GM21528 (cell line): ENCODE measurements around the gene KDELR1.
"Not testable (repeated sequence)": the region's sequence is repeated elsewhere in the genome, so short reads cannot be mapped to it uniquely, and the experiment has no call there.

Source experiments
- ATAC-seq: cut with Tn5 transposase; IDR thresholded peaks from one replicate; pipeline ENCODE4 v1.9.1; 2021; ENCODE audit warnings: mild to moderate bottlenecking, moderate library complexity; ENCODE audit not compliant: unreplicated experiment, low FRiP score

Gene KDELR1

DNA sequence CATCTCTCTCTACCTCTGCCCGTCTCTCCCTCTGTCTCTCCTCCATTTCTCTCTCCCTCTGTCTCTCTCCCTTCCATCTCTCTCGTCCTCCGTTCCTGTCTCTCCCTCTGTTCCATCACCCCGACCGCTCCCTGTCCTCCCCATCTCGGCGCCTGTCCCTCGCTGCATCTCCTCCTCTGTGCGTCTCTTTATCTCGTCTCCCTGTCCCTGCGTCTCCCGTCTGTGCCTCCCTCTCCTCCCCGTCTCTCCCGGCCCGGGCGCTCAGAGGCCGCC lies 6.7 kb upstream of the KDELR1 start:
- no peak for ATAC-seq

DNA sequence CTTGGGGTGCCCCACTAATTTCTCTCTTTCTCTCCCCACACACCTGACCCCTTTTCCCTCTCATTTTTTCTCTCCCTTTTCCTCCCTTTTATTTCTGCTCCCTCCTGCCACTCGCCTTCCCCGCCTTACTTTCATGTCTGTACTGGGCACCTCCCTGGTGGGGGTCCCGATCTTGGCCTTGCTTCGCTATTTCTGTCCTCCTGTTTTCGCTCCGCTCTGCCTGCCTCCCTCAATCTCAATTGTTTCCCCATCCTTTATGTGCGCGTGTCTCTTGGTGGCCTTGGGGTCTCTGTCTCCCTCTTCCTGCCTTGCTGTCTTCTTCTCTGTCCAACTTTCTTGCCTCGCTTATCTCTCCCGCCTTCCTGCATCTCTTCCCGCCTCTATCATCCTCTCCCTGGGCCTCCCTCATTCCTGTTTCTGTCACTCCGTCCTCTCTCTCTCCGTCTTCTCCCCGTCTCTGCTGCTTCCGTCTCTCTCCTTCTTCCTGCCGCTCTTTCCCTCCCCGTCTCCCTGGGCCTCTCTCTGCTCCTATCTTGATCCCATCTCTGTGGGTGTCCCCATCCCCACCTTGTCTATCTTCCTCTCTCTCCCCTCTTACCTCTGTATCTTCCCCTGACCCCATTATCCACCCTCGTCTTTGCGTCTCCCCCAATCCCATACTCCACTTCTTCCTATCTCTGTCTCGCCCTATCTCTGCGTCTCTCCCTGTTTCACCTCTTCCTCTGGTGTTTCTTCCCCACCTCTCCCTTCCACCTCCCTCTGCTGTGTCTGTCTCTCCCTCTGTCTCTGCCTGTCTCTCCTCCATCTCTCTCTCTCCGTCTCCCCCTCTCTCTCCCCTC lies 6.1 kb upstream of the KDELR1 start:
- ATAC-seq = no peak

DNA sequence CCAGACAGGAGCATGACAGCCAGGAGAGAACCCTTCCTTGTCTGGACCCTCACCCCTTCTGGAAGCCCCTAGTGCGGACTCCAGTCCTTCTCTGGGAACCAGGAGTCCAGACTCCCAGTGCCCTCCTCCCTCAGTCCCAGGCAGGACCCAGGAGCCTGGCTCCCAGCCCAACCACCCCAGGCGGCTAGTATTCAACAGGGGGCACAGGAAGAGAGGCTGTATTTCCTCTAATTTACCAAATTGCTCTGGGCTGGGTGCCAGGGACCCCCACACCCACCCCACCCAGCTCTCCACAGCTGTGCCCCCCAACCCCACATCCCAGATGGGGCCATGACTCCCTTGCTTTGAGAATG lies 5.4 kb upstream of the KDELR1 start:
- no peak for ATAC-seq

DNA sequence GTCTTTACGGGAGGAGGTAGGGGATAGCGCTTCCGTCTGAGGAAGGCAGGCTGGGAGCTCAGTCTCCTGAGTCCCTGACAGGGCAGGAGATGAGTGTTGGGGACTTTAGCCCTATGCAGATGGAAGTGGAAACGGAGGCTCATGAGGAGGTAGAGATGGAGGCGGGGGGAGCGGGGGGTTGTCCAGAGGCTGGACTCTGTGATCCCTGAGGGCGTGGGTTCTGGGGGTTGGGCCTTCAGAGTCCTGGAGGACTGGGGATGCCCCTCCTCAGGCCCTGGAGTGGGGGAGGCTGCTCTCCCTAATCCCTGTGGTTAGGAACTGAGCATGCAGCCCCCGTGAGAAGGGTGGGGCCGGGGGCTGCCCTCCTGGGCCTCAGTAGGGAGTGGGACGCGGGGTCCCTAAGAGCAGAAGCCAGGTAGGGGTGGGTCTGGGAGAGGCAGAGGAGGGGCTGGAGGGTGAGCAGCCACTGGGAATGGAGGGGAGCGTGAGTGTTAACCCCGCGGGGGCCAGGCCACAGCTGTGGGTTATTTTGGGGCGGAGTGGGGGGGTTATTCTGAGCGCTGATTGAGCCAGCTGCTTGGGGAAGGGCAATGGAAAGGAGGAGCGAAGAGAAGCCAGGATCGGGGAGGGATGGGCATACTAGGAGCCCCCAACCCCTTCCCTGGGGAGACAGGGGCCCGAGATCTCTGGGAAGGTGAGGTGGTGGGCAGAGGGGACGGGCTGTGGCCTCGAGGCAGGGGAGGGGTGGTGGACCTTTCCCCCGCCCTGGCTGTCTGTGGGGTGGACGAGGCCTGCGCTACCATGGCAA lies 4.9 kb upstream of the KDELR1 start:
- no peak for ATAC-seq

DNA sequence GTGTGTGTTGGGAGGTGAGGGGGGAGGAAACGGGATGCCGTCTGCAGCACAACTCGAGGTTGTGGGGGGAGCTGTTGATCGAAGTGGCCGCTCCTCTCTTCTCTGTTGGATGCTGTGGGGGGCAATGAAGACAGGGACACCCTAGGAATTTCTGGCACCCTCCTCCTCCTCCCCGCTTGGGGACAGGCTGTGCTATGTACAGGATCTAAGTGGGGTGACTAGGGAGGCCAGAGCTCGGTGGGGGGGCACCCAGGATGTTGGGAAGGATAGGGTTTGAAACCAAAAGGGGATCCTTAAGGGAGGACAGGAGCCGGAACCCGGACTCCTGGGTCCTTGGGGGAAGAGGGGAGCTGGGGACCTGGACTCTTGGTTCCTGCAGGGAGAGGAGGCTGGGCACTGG lies 4.1 kb upstream of the KDELR1 start:
- no peak for ATAC-seq

DNA sequence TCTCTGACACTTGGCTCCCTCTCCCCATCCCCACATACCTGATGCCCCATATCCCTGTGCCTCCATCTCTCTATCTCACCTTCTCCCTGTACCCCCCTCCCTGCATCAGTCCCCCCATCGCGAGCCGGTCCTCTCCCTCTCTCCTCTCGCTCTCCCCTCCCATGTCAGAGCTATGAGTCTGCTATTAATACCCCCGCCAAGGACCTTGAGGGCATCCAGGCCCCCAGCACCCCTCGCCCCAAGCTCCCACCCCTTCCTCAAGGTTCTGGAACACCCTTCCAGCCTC lies 3.8 kb upstream of the KDELR1 start:
- ATAC-seq = no peak

DNA sequence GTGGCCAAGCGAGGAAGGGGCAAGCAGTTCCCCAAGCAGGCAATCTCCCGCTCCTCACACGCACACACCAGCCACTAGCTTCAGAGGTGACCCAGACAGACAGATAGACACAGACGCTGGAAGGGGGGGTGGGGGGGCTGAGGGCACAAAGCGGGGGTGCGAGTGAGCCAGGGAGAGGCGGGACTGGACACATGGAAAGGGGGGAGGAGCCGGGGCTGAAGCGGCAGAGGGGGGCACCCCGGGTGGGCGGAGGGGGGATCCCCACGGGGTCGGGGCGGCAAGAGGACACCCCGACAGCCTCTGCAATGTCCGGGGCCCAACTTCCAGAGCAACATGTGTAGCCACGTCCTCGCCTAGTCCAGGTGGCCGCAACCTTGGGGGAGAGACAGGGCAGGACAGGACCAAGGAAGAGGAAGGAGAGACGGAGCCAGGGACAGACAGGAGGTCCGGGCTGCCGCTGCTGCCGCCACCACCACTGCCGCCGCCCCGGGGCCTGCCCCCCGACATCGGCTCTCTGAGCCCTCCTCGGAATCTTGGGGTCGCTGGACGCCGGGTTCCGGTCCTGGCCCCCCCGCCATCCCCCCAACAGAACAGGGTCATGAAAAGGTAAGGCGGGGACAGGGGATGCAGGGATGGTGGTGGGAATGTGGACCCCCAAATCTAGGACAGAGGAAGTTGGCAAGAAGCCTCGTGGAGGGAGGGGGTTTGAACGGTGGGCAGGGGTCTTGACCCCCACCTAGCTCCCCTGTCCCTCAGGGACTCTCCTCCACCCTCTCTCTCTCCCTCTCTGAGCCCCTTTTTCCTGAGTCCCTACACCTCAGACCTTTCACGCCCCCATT lies 3.2 kb upstream of the KDELR1 start:
- ATAC-seq = no peak

DNA sequence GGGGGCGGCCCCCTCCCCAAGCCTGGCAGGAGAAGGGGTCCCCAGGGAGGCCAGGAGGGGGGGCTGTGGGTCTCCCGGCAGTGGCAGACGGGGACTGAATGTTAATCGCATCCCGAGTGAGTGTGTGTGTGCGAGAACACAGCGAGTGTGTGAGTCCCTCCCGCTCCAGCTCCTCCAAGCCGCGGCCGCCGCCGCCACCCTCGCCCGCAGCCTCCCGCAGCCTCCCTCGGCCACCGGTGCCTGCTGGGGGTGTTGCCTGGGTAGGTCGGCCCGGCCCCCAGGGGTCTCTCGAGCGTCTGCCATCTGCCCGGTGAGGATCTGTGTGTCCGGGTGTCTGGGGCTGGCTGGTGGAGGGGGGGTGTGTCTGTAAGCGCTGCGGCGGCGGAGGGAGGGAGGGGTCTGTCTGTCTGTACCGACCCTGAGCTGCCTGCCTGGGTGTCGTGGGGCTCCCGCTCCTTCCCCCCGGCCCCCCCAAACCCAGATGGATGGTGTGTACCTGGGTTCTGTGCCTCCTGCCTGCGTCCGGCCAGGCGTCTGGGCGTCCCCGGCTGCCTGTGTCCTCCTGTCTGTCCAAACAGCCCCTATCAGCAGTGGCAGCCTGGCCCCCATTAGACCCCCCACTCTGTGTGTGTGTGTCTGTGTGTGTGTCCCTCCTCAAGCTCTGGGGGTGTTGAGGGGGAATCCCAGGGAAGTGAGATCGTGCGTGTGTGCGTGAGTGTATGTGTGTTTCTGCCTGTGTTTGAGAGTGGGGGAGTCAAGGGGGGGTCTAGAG lies 2.4 kb upstream of the KDELR1 start, which contains the start of gene GRIN2D:
TSS of gene GRIN2D (plus strand) at position 110 of the 772 bp plus-strand sequence. CDS start 4,725 bp downstream, outside the sequence.
- no peak for ATAC-seq

DNA sequence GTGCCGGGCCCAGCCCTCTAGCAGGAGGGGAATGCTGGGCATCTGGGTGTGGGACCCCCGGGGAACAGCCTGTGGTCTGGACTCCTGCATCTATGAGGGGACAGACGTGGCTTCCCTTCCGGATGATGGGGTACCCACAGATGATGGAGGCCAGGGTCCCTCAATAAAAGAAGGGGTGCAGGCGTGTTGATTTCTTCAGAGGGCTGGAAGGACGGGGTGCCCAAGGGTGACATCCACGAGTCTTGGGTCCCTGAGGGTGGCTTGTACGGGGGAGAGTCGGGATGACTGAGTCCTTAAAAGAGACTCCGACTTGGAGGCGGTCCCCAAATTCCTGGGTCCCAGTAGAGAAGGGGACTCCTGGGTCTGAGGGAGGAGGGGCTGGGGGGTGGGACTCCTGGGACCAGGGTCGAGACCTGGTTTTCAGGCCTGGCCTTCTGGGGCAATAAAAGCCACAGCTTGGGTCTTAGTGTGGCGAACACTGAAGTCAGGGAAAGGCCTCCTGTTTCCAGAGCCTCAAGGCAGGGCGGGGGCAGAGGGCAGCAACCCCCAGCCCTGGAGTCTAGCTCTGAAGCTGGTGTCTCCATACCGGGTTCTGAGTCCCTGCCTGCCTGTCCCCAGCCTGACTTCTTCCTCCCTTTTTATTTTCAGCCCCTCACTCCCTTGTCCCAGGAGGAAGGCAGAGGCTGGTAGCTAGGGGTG lies 1.7 kb upstream of the KDELR1 start:
- no peak for ATAC-seq

DNA sequence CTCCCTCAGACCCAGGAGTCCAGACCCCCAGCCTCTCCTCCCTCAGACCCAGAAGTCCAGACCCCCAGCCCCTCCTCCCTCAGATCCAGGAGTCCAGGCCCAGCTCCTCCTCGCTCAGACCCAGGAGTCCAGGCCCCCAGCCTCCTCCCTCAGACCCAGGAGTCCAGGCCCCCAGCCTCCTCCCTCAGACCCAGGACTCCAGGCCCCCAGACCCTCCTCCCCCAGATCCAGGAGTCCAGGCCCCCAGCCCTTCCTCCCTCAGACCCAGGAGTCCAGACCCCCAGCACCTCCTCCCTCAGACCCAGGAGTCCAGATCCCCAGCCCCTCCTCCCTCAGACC lies 624 bp upstream of the KDELR1 start:
- ATAC-seq = not testable (repeated sequence)

DNA sequence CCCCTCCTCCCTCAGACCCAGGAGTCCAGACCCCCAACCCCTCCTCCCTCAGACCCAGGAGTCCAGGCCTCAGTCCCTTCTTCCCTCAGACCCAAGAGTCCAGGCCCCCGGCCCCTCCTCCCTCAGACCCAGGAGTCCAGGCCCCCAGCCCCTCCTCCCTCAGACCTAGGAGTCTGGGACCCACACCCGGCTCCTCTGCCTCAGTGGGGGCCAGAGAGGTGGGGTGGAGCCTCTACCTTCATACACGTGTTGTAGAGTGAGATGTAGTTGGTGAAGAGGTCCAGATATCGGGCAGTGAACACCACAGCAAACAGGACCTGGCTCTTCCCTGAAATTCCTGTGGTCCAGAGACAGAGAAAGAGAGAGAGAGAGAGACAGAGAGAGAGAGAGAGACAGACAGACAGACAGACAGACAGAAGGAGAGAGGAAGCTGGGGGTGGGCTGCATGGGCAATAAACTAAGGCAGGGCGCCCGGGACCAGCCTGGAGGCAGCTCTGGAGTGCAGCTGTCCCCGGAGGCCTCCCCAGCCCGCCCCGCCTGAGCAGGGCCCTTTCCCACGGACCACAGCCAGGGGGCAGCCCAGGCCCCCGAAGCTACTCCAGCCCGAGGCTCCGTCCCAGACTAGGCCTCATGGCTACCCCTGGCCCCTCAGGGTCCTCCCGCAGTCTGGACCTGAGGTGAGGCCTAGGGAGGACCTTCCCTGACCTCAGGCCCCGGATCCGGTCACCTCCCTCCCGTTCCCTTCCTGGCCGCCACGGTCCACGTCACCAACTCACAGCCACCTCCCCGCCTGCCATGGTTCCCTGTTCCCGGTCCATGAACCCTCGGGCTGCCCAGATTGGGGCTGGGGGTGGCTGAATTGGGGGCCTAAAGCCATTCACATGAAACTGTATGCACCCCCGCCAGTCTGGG lies 907 bp downstream of the KDELR1 start:
- ATAC-seq = no peak

DNA sequence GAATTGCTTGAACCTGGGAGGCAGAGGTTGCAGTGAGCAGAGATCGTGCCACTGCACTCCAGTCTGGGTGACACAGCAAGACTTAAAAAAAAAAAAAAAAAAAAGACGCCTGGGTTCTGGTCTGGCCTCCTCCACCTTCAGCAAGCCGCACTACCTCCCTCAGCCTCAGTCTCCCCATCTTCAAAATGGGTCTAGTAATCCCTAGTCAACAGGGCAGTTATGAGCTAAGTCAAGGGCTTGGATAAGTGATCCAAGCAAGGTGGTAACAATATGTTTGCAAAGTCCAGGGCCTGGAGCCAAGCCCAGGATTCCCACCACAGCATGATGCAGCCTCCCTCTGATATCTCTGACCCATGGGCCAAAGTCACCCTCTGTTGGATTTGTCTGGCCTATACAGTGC lies 4.4 kb downstream of the KDELR1 start:
- ATAC-seq = no peak

DNA sequence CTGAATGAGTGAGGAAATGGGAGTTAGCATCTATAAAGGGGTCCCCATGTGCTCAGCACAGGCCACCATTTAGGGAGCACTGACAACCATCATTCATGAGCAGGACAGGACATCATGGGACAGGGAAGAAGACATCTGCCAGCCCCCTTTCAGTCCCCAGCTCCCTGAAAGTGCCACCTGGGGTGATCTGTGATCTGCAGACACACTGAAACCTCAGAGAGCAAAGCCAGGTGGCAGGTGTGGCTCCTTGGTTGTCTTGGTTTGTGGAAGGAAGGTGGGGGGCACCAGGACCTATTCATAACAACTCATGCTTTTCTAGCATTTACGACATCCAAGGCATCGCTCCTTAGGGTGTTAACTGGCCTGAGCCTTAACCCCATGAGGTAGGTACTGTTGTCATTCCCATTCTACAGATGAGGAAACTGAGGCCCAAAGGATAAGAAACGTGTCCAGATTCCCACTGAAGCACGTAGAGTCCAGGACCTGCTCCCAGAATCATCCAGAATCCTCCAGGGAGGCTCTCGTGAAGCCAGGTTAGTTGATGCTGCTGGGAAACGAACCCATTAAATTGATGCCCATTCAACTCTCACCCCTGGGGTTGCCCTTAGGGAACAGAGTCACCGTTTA lies 5.8 kb downstream of the KDELR1 start:
- no peak for ATAC-seq

DNA sequence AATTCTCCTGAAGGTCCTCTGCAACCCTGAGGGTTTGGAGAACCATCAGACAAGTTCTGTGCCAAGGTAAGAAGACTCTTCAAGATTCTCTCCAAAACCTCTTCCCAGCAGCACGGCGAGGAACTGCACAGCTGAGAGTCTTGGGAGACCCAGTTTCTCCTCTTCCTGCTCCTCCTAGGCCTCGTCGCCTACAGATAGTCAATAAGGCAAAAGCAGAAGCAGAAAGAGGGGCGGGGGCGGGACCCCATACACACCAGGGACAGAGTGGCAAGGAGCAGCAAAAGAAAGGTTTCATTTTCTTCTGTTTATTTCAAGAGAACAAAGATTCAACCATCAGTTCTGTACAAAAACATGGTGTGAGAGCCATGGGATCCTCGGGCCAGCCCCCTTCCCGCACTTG lies 9.1 kb downstream of the KDELR1 start:
- ATAC-seq = no peak

DNA sequence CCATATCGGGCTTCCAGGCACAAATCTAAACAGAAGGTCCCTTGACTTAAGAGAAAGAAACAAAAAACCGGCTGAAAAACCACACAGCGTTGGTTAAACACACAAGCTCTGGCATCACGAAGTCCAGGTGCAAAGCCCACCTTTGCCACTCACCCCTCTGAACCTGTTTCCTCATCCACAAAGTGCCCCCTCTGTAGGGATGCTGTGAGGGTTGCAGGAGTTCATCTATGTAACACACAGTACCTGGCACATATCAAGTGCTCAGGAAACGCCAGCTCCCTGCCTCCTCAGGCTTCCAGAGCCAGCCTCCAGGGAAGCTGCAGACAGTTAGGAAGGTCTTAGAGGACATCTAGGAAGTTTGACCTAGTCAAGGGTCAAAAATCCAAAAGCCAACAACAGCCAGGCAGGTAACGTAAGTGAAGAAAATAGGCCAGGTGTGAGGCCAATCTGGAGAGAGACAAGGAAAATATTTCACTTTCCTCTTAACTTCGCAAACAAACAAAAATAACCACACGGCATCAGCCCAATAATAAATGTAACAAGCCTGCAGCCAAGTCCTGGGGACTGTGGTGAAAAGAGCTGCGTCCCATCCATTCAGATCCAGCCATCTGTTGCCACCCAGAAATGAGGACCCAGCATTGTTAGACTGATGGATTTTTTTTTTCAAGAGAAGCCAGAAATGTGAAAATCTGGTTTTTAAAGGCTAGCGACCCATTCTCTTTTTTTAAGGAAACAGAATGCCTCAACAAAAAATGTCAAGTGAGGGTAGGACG lies 10.0 kb downstream of the KDELR1 start:
- no peak for ATAC-seq

DNA sequence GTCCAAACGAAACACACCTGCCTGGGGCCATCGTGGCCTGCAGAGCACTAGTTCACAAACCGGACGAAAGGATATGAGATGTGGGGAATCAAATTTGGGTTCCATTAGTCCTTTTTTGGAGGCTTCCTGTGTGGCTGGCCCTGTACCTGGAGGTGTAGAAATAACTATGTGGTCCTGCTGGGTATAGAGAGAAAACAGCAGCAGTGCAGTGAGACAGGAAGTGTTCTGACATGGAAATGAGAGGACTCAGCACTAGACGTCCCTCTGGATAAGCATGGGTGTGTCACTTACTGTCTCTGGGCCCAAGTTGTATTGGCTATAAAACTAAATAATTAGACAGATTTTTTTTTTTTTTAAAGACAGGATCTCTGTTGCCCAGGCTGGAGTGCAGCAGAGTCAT lies 12.3 kb downstream of the KDELR1 start:
- ATAC-seq = no peak

DNA sequence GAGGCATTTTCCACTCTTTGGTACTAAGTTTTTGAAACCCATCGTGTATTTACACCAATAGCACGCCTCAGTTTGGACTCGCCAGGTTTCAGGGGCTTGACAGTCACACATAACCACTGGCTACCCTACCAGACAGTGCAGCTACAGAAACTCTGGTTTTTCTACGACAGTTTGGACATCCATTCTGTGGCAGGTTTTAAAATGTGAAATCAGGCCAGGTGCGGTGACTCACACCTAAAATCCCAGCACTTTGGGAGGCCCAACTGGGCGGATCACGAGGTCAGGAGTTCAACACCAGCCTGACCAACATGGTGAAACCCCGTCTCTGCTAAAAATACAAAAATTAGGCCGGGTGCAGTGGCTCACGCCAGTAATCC lies 13.2 kb downstream of the KDELR1 start:
- ATAC-seq = no peak

DNA sequence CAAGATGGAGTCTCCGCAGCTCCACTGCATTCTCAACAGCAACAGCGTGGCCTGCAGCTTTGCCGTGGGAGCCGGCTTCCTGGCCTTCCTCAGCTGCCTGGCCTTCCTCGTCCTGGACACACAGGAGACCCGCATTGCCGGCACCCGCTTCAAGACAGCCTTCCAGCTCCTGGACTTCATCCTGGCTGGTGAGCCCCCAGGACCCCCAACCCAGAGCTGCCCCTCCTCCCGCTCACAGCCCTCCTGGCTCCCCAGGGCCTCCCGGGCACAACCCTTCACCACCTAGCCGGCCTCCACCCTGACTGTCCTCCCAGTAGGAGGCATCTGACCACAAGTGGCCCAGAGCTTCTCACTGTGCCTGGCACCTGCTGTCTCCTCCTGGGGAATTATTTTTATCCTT lies 17.8 kb downstream of the KDELR1 start:
- ATAC-seq = no peak
